ENCODE measurements around the gene PLEKHG4B.

DNA sequence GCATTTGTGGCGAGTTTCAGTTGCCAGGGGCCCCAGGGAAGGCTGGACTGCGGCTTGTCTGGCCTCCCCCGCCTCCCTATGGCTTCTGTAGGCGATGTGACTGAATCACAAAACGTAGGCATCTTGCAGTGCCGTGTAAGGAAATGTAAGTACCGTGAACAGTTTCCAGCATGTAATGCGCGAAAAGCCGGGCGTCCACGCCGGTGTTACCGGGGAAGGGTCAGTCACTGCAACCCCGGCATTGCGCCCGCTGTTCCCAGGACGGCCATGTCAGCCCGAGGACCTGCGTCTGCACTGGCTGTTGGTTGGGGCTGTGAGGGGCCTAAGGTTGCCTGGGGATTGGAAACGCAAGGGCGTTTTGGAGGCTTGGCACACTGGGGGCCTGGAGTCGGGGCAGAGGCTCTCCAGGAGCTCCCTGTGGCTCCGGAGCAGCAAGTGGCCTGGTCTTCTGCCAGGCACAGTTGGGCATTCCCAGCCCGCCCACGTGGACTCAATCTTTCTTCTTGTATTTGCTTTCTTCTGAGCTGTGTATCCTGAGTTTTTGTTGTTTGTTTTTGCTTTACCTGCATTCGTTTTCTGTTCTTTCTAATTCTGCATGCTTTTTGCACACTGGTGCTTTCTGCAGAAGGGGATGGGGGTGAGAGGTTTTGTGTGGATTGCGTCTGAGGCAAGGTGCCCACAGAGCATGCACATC is 36.9 kb upstream of the PLEKHG4B start:
- no peak for TF ChIP-seq POLR2A (IDR thresholded peaks at IDR 0.05; ENCODE audit: borderline replicate concordance, extremely low read depth, insufficient read depth, insufficient read length)
- TF ChIP-seq, protein P1, sequence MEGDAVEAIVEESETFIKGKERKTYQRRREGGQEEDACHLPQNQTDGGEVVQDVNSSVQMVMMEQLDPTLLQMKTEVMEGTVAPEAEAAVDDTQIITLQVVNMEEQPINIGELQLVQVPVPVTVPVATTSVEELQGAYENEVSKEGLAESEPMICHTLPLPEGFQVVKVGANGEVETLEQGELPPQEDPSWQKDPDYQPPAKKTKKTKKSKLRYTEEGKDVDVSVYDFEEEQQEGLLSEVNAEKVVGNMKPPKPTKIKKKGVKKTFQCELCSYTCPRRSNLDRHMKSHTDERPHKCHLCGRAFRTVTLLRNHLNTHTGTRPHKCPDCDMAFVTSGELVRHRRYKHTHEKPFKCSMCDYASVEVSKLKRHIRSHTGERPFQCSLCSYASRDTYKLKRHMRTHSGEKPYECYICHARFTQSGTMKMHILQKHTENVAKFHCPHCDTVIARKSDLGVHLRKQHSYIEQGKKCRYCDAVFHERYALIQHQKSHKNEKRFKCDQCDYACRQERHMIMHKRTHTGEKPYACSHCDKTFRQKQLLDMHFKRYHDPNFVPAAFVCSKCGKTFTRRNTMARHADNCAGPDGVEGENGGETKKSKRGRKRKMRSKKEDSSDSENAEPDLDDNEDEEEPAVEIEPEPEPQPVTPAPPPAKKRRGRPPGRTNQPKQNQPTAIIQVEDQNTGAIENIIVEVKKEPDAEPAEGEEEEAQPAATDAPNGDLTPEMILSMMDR (IDR thresholded peaks at IDR 0.05 in 2 of 3, conservative IDR thresholded peaks at IDR 0.05 in 1 of 3; ENCODE audit: borderline replicate concordance in 1 of 3, insufficient read depth in 1 of 3, low read depth in 2 of 3, low read length in 2 of 3): no peak
- no peak for TF ChIP-seq POLR2AphosphoS5 (IDR thresholded peaks at IDR 0.05; ENCODE audit: low read depth, low read length)
- TF ChIP-seq EZH2 (IDR thresholded peaks at IDR 0.05): no peak
- TF ChIP-seq, protein P2, sequence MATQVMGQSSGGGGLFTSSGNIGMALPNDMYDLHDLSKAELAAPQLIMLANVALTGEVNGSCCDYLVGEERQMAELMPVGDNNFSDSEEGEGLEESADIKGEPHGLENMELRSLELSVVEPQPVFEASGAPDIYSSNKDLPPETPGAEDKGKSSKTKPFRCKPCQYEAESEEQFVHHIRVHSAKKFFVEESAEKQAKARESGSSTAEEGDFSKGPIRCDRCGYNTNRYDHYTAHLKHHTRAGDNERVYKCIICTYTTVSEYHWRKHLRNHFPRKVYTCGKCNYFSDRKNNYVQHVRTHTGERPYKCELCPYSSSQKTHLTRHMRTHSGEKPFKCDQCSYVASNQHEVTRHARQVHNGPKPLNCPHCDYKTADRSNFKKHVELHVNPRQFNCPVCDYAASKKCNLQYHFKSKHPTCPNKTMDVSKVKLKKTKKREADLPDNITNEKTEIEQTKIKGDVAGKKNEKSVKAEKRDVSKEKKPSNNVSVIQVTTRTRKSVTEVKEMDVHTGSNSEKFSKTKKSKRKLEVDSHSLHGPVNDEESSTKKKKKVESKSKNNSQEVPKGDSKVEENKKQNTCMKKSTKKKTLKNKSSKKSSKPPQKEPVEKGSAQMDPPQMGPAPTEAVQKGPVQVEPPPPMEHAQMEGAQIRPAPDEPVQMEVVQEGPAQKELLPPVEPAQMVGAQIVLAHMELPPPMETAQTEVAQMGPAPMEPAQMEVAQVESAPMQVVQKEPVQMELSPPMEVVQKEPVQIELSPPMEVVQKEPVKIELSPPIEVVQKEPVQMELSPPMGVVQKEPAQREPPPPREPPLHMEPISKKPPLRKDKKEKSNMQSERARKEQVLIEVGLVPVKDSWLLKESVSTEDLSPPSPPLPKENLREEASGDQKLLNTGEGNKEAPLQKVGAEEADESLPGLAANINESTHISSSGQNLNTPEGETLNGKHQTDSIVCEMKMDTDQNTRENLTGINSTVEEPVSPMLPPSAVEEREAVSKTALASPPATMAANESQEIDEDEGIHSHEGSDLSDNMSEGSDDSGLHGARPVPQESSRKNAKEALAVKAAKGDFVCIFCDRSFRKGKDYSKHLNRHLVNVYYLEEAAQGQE (IDR thresholded peaks at IDR 0.05; ENCODE audit: low read depth): no peak
- no peak for TF ChIP-seq ZNF274 (IDR thresholded peaks at IDR 0.05; ENCODE audit: low read depth, low read length)
- TF ChIP-seq, protein P3, sequence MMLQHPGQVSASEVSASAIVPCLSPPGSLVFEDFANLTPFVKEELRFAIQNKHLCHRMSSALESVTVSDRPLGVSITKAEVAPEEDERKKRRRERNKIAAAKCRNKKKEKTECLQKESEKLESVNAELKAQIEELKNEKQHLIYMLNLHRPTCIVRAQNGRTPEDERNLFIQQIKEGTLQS (IDR thresholded peaks at IDR 0.05): no peak
- no peak for TF ChIP-seq TCF7L2 (IDR thresholded peaks at IDR 0.05; ENCODE audit: borderline replicate concordance, extremely low read depth, insufficient read depth, insufficient read length)
- no peak for TF ChIP-seq SP1 (IDR thresholded peaks at IDR 0.05; ENCODE audit: low read depth)
- no peak for TF ChIP-seq ZFX (IDR thresholded peaks at IDR 0.05)
- TF ChIP-seq JUND (IDR thresholded peaks at IDR 0.05): no peak

Data from HCT116 (cell line).